AG08396 (cell line): Measurements from ENCODE around the gene PEX11A.
A peak's percentile ranks its signal among the peaks of the same experiment; 100 is the strongest.

Experiments
- DNase-seq: peaks from one replicate; pipeline ENCODE4 v3.0.0; 2012; ENCODE audit warnings: low spot score, mixed read lengths

The PEX11A gene

DNA sequence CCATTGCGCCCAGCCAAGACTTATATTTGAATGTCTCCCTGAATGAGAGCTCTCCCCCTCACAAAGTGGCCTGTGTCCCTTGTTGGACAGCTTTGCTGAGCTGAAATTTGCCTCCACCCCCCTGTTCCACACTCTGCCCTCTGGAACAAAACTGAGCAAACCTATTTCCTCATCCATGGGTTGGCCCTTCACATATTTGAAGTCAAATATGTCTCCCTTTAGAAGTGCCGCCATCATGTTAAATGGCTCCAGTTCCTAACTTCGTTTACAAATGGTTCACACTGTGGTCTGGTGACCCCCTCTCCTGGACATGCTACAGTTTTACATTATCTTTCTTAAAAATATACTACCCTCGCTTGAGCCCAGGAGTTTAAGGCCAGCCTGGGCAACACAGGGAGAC, 16.0 kb downstream of the PEX11A start:
- DNase-seq, result no peak

DNA sequence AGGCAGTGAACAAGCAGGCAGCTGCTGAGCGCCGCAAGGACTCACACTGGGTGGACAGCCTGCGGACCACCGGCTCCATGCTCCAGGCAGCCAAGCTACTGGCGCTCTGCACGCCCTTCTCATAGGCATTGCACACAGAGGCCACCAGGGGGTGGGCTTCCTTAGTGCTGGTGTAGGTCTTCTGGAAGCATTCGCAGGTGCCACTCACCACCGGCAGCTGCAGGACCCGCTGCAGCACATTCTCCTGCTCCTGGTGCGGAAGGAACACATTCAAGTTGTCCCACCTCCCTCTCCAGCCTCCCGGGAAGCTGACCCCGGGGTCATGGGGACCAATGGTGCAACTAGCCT, 17.4 kb downstream of the PEX11A start:
- DNase-seq, result no peak

DNA sequence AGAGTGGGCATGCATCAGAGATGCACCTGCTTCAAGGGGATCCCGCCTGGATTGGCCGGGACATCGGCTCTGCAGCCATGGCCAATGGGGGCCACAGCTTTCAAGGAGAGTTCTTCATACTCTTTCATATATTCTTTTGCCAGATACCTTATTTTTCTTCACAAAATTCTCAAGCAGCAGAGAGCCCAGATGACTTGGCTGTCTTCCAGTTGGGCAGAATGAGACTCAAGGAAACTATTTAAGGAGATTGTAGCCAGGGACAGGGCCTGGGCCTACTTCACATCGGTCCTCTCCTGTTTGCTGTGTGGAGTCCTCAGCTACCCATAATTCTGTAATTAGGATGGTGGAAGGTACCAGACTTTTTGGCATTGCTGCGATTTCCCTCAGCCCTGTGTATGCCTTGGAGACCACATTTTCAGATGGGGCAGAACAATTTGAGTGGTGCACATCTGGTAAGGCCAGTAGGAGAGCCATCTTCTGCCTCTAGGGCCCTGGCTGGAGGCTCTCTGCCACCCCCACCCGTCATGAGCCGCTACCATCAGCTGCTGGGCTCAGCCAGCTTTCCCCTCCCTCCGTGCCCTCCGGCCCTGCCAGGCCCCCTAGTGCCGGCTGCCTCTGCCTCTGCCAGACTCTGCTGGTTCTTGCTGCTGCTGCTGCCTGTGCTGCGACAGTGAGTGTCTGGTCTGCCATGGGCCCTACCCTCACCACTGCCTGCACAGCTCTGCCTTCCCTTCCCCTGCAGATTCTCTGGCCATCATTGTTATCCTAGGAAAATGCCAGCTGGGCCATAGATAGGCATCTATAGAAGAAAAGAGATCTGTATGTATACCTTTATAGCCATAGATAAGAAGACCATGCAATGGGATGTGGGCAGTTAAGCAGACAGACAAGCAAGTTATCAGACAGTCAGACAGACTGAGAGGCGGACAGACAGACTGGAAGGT, 18.1 kb downstream of the PEX11A start:
- DNase-seq, result no peak

DNA sequence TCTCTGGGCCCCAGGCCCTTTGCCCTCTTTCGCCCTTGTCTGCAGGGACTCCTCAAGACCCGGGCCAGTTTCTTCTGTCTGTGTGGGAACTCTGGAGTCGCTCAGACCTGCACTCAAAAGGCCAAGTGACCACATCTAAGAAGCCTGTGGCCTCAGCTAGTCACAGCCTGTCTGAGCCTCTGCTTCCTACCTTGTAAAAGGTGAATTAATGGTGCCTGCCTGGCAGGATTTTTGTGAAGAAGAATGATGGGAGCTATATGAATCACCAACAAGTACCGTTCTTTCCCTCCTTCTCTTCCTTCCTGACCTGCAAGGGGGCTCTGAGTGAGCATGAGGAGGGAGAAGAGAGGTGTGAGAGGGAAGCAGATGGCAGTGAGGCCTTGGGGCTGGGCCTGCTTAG, 18.9 kb downstream of the PEX11A start:
- no peak for DNase-seq

DNA sequence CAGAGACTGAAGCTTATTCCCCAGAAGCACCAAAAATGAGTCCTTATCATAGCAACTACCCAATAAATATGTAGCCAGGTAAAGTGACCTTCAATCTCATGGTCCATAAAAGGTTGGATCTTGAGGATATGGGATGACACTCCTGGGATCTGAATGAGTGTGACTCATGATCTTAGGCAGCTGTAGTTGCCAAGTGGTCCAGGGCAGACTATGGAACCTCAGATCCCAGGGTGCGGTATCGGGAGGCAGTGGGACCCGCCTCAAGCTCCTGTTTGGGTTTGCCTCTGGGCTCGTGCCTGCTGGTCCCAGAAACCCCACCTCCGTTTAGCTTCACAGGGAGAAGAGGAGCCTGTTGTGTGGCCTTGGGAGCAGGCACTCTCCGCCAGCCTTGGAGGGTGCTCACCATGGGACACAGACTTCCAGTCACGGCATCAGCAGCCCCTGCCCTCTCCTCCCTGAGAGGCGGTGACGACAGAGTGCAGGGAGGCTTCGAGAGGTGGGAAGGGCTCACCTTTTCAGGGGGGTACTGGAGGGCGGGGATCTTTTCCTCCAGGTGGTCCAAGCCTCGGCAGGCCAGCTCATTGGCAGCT, 19.5 kb downstream of the PEX11A start:
- DNase-seq, result no peak

DNA sequence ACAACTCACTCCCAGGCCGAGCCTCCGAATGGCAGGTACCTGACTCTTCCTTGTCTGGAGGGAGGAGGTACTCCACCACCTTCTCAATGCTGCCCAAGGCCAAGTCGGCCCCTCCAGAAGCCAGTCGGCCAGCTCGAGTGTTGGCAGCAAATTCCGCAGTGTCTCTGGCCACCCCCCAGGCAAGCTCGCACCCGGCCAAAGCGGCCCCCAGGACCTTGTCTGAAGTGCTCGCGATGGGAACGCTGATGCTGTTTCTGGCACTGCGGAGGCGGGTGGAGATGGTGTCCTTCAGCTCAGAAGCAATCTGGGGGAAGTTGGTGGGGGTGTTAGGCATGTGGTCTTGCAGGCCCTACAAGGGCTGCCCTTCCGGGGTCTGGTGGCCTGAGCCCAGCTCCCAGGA, 20.6 kb downstream of the PEX11A start:
- no peak for DNase-seq

DNA sequence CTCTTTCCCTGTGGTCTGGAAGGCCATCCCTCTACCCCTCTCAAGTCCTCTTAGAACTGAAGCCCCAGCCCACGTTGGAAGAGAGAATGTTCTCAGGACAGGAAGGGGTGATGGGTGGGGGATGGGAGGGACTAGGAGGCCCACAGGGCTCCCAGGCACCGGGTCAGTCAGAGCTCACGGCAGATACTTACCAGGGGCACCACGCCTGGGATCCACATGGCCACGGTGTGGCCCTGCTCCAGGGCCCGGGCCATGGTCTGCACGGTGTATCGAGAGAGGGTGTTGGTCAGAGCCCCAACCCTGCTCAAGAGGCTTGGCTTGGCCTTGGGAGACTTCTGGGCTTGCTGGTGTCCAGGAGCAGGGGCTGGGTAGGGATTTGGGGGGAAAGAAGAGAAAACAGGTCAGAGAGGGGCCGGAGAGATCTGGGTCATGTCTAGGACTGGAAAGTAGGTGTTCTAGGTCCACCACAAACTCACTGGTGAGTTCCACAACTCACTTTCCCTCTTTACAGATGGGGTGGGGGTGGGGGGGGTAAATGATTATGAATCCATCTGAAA, 21.2 kb downstream of the PEX11A start:
- no peak for DNase-seq

DNA sequence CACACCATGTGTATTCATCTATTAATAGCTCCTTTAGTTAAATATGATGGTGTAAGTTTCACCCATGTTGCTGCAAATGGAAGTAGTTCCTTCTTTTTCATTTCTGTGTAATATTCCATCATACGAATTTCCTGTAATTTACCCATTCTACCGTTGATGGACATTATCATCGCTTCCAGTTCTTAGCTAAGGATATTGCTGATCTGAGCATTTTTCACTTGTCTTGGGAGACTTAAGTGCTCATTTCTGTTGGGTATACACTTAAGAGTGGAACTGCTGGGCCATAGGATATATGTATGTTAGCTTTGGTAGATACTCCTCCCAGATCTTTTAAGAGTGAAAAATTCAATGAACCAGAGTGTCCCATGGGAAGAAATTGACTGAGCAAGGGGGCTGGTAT, 22.4 kb downstream of the PEX11A start:
- no peak for DNase-seq

DNA sequence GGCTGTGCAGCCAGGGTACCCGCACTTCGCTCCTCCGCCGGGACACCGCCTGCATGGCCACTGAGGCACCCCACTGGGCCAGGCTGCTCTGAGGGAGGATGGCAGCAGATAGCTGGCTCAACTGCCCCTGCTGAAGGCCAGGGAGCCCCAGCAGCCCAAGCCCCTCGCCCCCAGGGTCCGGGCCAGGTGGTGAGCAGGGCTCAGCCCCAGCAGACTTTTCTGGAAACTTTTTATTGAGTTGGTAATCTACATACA, 22.9 kb downstream of the PEX11A start:
- DNase-seq, result no peak

DNA sequence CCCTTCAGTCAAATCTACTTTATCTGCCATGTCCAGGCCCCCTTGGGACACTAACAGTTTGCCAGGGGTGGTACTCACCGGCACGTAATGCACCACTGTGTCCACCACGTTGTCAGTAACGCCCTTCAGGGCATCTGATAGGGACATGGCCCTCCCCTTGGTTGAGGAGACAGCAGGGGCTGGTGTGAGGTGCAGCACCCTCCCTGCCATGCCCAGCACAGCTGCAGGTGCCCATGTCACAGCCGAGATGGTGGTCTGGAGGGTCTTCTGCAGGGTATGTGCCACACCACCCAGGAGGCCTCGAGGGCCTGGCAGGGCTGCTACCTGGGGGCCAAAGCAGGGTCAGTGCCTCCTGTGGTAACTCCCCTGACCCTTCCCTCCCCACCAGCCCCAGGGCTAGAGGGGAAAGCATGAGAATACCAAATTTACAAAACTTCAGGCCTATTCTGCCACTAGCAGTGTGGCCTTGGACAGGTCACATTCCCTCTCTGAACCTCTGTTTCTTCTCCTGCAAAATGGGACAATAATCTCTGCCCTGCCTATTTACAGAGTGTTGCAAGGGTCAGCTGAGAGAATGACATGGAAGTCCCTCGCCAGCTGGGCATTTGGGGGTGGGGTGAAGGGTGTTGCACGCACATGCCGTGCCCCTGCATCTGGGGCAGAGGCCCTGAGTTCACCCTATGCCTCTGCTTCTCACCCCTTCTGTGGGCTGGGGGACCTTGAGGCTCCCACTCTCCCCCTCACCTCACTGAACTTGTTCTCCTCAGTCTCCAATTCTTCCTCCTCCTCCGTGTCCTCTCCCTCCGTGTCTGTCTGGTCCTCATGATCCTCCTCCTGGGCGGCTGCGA, 23.5 kb downstream of the PEX11A start:
- DNase-seq, result no peak

DNA sequence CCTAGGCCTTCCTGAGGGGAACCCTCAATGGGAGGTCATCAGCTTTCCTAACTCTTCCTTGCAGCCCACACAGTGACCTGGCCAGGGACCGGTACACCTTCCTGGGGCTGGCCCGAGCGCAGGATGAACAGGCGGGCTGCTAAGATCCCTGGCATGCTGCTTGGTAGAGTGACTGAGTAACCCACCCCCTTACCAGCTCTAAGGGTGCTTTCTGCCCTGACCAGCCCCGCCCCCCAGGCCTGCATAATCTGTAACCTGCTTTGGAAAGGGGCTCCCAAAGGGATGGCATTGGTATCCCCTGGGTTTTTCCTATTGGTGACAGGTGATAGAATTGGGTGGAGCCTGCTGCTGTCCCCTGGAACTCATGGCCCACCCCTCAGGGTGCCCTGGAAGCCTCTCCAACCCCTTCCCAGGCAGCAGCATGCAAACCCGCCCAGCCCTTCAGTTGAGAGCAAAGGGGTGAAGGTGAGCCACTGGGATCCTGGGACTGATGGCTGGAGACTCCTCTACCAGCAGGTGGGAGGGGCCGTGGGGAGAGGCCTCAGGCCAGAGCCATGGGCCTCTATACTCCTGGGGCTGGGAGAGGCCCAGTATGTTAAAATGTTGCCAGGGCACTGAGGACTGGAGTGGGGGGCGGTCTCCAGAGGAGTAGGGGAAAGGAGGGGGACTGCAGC, 24.2 kb downstream of the PEX11A start:
- no peak for DNase-seq

DNA sequence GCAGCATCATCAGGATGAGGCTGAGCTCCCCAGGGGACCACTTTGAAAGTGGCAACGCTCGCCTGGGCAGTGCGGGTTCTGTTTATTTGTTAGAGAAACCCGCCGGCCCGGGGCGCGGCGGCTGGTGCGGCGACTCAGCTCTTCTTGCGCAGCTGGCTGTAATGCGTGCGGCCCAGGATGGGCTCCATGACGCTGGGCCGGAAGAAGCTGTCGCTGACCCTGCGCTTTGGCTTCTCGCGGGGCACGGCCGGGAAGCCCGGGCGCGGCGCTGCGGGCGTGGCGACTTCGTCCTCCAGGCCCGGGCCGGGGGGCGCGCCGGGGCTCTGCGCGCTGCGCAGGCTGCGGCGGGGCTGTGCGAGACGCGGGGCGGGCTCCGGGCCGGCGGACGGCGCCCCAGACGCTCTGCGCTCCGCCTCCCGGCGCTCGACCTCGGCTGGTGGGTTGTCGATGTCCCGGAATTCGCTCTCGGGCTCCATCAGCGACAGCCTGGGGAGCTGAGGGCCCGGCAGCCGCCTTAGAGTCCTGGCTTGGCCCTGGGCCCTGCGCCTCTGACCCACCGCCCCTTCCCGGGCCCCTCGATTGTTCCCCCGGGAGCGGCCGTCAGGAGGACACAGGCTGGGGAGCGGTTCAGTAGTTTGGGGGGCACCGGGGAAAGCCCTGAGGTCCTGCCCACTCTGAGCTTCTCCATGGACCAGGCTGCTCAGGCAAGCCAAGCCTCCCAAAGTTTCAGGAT, 24.9 kb downstream of the PEX11A start:
- DNase-seq, result peak; percentile 80

DNA sequence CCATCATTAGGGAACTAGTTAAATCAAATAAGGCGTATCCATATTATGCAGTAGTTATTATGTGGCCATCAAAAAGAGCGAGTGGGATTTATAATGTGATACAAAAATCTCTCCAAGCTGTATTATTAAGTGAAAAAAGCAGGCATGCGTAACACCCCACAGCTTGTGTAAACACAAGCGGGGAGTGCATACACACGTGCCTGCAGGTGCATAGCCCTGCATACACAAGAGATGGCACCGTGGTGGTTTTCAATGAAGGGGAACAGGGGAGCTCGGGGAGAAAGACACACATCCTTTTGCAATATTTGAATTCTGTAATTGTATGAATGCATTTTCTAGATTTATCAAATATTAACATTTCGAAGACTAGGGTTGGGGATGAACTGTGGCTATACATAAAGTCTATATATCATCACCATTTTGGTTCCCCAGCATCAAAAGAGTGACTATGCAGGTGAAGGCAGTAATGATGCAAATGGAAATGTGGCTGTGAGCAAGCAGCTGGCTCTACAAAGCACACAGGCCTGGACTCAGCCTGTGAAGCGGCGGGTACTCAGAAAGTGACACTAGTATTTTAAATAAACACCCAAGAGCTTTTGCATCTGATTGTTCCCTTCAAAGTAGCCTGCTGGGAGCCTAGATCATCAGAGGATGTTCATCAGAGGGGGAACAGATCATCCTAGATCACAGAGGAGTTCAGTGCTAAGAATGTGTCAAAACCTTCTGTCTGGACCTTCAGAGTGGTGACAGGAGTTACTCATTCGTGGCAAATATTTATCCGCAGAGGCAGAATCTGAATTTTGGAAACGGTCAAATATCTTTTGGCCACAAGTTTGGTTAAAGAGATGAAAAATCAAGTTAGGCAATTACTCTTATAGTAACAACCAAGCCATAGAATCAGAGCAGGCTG, 25.9 kb downstream of the PEX11A start:
- DNase-seq, result no peak

DNA sequence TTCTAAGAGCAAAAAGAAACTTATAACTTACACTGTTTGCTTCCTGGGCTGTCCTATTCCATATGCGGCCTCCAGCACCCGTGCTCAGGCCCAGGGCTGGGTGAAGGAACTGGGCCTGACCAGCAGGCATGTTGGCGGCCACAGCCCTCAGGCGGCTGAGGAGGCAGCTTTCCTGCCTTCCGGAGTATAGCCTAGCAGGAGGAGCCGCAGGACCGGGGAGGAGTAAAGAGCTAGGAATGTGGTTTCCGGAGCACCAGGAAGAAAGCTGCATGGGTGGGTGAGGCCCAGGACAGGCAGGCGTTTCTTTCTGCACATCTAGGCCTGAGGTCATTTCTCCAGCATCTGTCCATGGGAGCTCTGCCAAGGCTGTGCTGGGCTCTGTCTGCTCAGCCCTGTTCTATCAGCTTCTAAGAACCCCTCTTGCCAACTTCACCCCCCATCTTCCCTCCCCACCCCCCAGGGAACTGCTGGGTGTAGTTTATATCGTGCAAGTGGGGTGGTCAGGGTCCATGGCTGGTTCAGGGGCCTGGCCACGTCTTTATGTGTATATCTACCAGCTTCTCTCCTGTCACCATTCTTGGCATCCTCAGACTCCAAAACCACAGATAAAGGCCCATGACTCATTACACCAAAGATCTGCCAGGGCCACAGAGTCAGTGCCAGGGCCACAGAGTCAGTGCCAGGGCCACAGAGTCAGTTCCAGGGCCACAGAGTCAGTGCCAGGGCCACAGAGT, 27.5 kb downstream of the PEX11A start:
- peak; percentile 92 for DNase-seq

DNA sequence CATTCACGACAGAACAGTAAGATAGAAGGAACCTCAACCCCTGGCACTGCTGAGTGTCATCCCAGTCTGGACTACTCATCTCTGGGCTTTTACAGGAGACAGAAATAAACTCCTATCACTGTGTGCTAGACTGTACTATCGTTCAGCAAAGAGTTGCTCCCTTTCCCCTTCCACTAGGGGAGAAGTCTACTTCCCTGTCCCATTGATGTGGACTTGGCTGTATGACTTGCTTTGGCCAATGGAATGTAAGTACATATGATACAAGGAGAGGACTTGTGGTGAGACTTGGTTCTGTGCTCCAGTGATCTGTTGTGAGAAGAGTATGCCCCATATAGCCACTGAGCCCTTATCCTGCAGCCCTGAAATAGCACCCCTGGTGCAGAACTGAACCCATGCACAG, 30.0 kb downstream of the PEX11A start:
- no peak for DNase-seq

DNA sequence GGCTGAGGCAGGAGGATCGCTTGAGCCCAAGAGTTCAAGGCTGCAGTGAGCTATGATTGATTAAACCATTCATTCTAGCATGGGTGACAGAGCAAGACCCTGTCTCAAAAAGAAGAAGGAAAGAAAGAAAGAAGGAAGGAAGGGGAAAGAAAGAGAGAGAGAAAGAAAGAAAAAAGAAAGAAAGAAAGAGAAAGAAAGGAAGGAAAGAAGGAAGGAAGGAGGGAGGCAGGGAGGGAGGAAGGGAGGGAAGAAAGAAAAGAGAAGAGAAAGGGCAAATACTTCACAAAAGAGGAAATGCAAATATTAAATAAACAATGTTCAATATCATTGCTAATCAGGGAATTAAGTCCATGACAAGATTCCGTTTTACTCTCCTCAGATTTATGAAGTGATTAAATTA, 31.3 kb downstream of the PEX11A start:
- no peak for DNase-seq

DNA sequence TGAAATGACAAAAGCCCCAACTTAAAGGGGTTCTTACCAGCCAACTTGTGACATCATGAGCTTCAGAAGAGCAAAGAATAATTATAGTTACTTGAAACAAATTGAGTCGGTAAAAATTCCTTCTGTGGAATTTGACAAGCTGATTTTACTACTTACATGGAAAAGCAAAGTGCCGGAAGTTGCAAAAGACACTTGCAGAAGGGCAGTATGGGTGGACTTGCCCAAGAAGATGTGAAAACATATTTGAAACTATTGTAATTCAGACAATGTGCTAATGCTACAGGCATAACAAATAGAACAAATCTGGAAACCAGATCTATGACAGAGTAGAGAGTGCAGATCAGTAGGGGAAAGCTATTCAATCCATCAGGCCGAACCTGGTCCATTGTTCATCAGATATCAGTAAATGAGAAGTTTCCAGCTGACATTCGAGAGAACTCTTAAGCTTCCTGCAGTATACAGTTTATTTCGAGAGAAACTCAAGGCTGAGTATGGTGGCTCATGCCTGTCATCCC, 32.8 kb downstream of the PEX11A start:
- DNase-seq, result no peak

DNA sequence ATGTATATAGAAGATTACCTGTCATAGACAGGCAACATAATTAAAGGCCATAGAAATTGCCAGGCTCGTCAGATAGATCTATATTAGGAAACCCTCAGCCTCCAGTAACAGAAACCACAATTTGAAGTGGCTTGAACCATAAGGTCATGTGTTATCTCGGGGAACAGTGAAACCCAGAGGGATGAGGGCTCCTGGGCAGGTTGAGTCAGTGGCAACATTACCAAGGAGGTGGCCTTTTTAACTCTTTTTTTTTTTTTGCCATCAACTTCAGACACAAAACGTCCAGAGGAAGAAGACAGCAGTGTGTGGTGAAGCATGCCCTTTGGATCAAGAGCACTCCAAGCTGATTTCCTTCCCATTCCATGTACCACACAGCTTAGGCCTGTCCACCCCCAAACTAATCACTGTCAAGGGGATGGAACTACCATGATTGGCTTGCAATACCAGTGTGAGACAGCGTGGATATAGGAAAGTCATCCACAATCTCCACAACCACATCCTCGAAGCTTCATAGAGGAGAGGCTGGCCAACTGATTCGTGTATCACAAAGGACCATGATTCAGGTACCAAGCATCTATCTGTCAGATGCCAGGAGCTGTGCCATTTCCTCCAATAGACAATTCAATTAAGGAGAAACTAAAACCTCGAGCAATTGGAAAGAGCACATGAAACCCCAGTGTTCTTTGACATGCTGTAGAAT, 34.3 kb downstream of the PEX11A start:
- DNase-seq, result peak; percentile 60
